Activated CD8-positive, alpha-beta memory T cell treated with anti-CD3 and anti-CD28 coated beads, Interleukin-2, amount 10 ng/mL, durations not matched to agents 7 days and 5 days (primary cell): ENCODE results near the gene TPCN1. TPM values are rescaled to one million over a fixed set of nuclear protein-coding genes. Genes with fewer than 3 reads are reported as not detected.

ENCODE experiments used
- microRNA-seq: library from miRNA; unstranded; fragments of <30 nt; microRNA quantifications from one replicate; pipeline ENCODE4 v1.2.0, GENCODE V29; 2022
- total RNA-seq, 2 experiments: library from RNA; stranded (reverse); gene quantifications; one replicate each; pipeline ENCODE4 v1.2.3, GENCODE V29; 2021

TPCN1 gene
- total RNA-seq, 2 experiments from 2014 or later, result 21.4 to 23.3 TPM

Small RNA genes within 50 kb of the gene (microRNA-seq; reads per million reads assigned to microRNA genes)
- gene MIR6762, result not detected

Other genes starting within 250 kb of the TPCN1 start
- 100 to 1,000 TPM; 276 to 383 TPM for gene OAS2, start 242.9 kb upstream of the TPCN1 start, total RNA-seq
- under 1 TPM; 0.16 to 0.35 TPM for gene DTX1, start 164.7 kb upstream of the TPCN1 start, total RNA-seq
- not detected for gene RASAL1, start 85.7 kb upstream of the TPCN1 start, total RNA-seq
- gene CFAP73, start 71.7 kb upstream of the TPCN1 start, total RNA-seq, result not detected
- 10 to 100 TPM; 71.5 to 99.0 TPM for gene DDX54, start 36.0 kb upstream of the TPCN1 start, total RNA-seq
- gene RITA1, start 35.7 kb upstream of the TPCN1 start, total RNA-seq, result 10 to 100 TPM; 23.1 to 29.6 TPM
- 10 to 100 TPM; 18.5 to 20.6 TPM for gene SLC8B1, start 113.6 kb downstream of the TPCN1 start, total RNA-seq
- 10 to 100 TPM; 11.2 to 12.5 TPM for gene PLBD2, start 137.1 kb downstream of the TPCN1 start, total RNA-seq
- gene SDS, start 182.4 kb downstream of the TPCN1 start, total RNA-seq, result not detected
- gene SDSL, start 200.9 kb downstream of the TPCN1 start, total RNA-seq, result under 1 TPM; 0.32 to 0.45 TPM